ENCODE measurements around the gene ISOC2.

DNA sequence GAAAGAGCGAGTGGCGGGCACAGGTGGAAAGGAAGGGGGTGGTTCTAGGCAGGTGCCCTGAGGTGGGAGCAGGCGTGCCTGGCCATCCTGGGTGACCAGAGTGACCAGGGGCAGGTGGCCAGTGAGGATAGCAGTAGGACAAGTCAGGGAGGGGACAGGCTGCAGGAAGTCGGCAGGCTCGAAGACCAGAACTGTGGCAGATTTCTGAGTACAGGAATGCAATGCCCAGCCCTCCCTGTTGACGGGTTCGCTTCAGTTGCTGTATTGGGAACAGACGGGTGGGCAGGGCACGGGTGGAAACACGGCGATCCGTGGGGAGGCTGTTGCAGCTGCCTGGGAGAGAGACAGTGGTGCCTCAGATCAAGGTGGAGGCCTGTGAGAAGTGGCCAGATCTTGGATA, 16.9 kb upstream of the ISOC2 start:
- no peak for TF ChIP-seq EZH2 (IDR thresholded peaks at IDR 0.05; ENCODE audit: low read length, unreplicated experiment)
- TF ChIP-seq, protein P1, sequence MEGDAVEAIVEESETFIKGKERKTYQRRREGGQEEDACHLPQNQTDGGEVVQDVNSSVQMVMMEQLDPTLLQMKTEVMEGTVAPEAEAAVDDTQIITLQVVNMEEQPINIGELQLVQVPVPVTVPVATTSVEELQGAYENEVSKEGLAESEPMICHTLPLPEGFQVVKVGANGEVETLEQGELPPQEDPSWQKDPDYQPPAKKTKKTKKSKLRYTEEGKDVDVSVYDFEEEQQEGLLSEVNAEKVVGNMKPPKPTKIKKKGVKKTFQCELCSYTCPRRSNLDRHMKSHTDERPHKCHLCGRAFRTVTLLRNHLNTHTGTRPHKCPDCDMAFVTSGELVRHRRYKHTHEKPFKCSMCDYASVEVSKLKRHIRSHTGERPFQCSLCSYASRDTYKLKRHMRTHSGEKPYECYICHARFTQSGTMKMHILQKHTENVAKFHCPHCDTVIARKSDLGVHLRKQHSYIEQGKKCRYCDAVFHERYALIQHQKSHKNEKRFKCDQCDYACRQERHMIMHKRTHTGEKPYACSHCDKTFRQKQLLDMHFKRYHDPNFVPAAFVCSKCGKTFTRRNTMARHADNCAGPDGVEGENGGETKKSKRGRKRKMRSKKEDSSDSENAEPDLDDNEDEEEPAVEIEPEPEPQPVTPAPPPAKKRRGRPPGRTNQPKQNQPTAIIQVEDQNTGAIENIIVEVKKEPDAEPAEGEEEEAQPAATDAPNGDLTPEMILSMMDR (conservative IDR thresholded peaks at IDR 0.05; ENCODE audit: low read depth, low read length): no peak
- no peak for TF ChIP-seq EZH2phosphoT487 (IDR thresholded peaks at IDR 0.05; ENCODE audit: borderline replicate concordance, low read length)

Measured in PC-3 (cell line).